ENCODE results near the gene CSF1. TPM values are rescaled to one million over a fixed set of nuclear protein-coding genes. Genes with fewer than 3 reads are reported as not detected.

Gene CSF1
- total RNA-seq, 1 donor from 2014 or later = 15.2 TPM

DNA sequence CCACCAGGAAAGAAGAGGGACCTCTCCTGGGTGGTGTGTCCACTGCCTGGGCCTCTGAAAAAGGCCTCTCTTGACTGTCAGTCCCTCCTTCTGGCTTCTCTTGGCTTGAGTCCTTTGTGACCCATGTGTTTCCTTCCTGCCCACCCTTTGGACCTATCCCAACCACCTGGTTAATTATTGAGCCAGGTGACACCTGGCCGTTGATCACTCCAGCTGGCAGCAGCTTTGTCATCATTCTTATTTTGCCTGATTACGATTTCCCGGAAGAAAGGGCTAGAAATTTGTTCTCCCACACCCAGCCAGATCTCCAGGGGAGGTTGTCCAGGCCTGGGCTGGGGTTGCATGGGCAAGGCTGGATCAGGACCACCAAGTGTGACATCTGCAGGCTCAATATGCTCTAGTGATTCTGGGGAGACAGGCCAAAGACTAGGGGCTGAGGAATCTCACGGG is 24.8 kb downstream of the CSF1 start:
- Mint-ChIP-seq H3K27ac (peak overlapping the region; percentile 80), H3K27me3 (no peaks in the 10 kb centered on the region), H3K4me3 (peak overlapping the region; percentile 41), H3K4me1 (ENCODE audit: unreplicated experiment) (peaks cover 10% of the 10 kb centered on the region), H3K36me3 (peaks cover 4% of the 10 kb centered on the region), H3K9me3 (peaks cover 10% of the 10 kb centered on the region)
- DNase-seq (ENCODE audit: extremely low spot score, unreplicated experiment) = no peak
- no peak for TF ChIP-seq CTCF (conservative IDR thresholded peaks at IDR 0.05)

GRCh38 chr1:109937738-109938137 is 27.1 kb downstream of the CSF1 start:
- no peak for DNase-seq (ENCODE audit: extremely low spot score, unreplicated experiment)
- TF ChIP-seq CTCF (conservative IDR thresholded peaks at IDR 0.05) = no peak
- Mint-ChIP-seq H3K36me3 (peaks cover 4% of the 10 kb centered on the region), H3K9me3 (peaks cover 10% of the 10 kb centered on the region), H3K27ac (no peak overlapping the region), H3K4me3 (no peak overlapping the region), H3K4me1 (ENCODE audit: unreplicated experiment) (no peaks in the 10 kb centered on the region), H3K27me3 (no peaks in the 10 kb centered on the region)

GRCh38 chr1:109938556-109938955 is 27.9 kb downstream of the CSF1 start:
- TF ChIP-seq CTCF (conservative IDR thresholded peaks at IDR 0.05) = no peak
- no peak for DNase-seq (ENCODE audit: extremely low spot score, unreplicated experiment)
- Mint-ChIP-seq H3K27me3 (no peaks in the 10 kb centered on the region), H3K36me3 (peaks cover 4% of the 10 kb centered on the region), H3K27ac (no peak overlapping the region), H3K4me1 (ENCODE audit: unreplicated experiment) (no peaks in the 10 kb centered on the region), H3K4me3 (no peak overlapping the region), H3K9me3 (peaks cover 13% of the 10 kb centered on the region)

GRCh38 chr1:109942434-109942833 is 31.8 kb downstream of the CSF1 start:
- Mint-ChIP-seq H3K36me3 (no peaks in the 10 kb centered on the region), H3K4me3 (no peak overlapping the region), H3K4me1 (ENCODE audit: unreplicated experiment) (no peaks in the 10 kb centered on the region), H3K27me3 (no peaks in the 10 kb centered on the region), H3K9me3 (peaks cover 9% of the 10 kb centered on the region), H3K27ac (no peak overlapping the region)
- no peak for TF ChIP-seq CTCF (conservative IDR thresholded peaks at IDR 0.05)
- DNase-seq (ENCODE audit: extremely low spot score, unreplicated experiment) = no peak

DNA sequence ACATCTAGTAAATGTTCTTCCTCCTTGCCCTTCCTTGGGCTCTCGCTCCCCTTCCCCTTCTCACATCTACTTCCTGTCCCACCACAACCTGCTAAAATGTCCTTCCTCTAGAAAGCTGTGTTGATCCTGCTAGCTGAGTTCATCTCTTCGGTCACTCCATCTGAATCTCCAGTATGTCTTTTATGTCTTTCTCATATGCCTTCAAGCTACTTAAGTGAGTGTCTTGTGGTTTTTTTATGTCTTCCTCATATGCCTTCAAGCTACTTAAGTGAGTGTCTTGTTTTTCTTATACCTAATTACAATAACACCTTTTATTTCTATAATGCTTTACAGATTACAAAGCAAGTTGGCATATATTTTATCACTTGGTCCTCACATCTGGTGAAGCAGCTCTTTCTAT is 33.9 kb downstream of the CSF1 start:
- no peak overlapping the region for H3K4me3 Mint-ChIP-seq
- no peak overlapping the region for H3K27ac Mint-ChIP-seq
- H3K36me3 Mint-ChIP-seq = no peaks in the 10 kb centered on the region
- no peak for TF ChIP-seq CTCF (conservative IDR thresholded peaks at IDR 0.05)
- H3K9me3 Mint-ChIP-seq = peaks cover 4% of the 10 kb centered on the region
- DNase-seq (ENCODE audit: extremely low spot score, unreplicated experiment) = no peak
- peaks cover 5% of the 10 kb centered on the region for H3K4me1 Mint-ChIP-seq (ENCODE audit: unreplicated experiment)
- H3K27me3 Mint-ChIP-seq = no peaks in the 10 kb centered on the region

GRCh38 chr1:109946511-109946910 is 35.9 kb downstream of the CSF1 start:
- no peak overlapping the region for H3K27ac Mint-ChIP-seq
- H3K27me3 Mint-ChIP-seq = no peaks in the 10 kb centered on the region
- peaks cover 5% of the 10 kb centered on the region for H3K4me1 Mint-ChIP-seq (ENCODE audit: unreplicated experiment)
- H3K36me3 Mint-ChIP-seq = no peaks in the 10 kb centered on the region
- TF ChIP-seq CTCF (conservative IDR thresholded peaks at IDR 0.05) = no peak
- no peak for DNase-seq (ENCODE audit: extremely low spot score, unreplicated experiment)
- no peak overlapping the region for H3K4me3 Mint-ChIP-seq
- H3K9me3 Mint-ChIP-seq = peaks cover 4% of the 10 kb centered on the region
